GM19043 (cell line): ENCODE results near the gene GRIN2A.

ENCODE experiments used
- ATAC-seq: cut with Tn5 transposase; IDR thresholded peaks from one replicate; pipeline ENCODE4 v1.9.1; 2021; ENCODE audit warnings: low read depth; ENCODE audit not compliant: unreplicated experiment

Gene GRIN2A

DNA sequence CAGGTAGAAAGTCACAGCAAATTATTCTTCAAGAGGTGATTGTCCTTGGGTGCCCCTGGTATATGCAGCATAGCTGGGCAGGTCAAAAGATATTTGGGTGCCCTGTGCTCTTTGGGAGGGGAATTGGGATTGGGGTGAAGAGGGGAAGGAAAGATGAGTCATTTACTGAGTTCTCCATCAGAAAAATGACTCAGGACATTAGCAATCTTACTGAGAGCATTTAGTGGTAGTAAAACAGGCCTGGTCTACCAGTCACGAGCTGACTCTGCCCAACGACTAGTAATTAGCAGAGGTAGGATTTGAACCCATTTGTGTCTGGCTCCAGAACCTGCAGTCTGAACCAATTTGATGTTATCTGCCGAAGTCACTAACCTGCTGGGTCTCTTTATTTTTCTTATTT lies 6.0 kb upstream of the GRIN2A start:
- ATAC-seq: no peak

- ATAC-seq: peak; percentile 61
Observed at GRCh38 chr16:10181196-10182162, 749 bp downstream of the GRIN2A start.

DNA sequence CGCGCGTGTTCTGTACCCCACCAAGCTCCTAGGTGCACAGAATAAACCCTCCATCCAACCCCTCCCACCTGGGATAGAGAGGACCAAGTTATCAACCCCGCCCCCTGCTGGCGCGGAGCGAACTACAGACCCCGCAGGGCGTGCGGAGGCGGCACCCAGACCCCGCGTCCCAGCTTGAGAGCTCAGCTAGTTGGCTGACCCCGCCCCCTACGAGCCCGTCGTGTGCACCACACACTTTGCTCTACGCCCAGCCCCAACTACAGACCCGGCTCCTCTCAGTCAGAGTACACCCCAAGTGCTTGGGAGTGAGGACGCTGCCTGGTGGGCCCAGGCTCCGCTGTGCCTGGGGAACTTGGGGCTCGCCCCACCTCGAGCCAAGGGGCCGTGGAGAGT lies 1.5 kb downstream of the GRIN2A start:
- no peak for ATAC-seq

GRCh38 chr16:10180042-10180770 lies 2.0 kb downstream of the GRIN2A start:
- no peak for ATAC-seq

DNA sequence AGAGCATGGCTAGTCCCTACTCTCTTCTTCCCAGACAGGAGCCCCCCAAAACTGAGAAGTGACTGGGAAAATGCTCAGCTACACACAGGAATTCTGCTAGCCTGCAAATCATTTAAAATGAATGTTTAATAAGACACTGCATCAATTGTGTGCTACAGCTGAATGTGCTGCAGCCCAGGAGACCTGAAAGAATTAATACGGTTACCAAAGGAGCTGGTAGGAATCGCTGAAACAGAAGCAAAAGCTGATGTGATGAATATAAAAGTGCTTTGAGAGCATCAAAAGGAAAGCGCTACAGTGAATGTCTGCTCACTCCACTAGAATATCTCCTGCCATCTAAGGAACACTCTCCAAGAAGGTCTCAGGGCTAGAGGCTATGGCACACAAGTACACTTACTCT lies 3.7 kb downstream of the GRIN2A start:
- ATAC-seq: no peak

DNA sequence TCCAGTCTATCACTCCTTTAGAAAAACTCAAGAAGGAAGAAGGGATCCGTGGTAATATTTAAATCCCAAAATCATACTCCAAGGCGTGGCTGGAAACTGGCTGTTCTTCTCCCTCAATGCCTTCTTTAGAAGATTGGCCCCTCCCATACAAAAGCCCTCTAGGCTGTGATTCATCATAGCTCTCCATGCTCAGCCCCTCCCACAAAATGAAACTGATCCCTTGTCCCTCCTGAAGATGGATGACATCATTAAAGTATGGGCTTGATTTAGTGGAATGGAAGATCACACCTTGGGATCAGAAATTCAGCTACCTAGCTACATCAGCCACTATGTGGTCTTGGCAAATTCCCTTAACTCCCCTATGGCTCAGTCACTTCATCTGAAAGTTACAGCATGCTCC lies 4.1 kb downstream of the GRIN2A start:
- no peak for ATAC-seq

DNA sequence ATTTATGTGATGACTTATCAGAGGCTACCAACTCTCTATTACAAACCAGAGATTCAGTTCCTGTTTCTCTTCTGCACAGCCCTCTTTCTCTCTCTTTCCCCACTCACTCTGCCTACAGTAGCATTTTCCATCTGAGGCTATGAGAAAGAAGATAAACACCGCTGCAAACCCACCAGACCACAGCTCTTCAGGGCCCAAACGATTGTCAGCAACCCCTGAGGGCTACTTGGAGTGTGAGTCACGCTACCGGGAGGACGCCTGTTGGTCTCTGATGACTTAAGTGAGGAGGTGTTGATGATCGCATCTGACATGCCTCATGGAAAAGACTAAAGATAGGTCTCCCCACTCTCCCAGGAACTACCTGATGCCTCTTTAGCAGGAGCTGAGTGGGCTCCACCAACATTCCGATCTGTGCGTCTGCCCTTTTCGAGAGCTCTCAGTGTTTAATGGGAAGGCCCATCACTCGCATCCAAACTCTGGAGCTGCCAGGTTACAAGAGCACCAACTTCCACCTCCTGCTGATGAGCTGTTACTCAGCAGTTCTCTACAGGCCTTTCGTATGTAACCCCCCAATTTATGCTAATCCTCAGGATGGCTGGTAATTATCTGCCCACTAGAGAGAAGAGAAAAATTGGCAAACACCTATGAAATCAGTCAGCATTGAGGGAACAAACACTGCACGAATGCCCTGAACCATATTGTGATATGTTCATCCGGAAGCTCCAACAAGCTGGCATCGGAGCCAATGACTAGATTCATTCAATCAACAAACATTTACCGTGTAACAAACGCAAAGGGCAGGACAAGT lies 9.2 kb downstream of the GRIN2A start:
- no peak for ATAC-seq

DNA sequence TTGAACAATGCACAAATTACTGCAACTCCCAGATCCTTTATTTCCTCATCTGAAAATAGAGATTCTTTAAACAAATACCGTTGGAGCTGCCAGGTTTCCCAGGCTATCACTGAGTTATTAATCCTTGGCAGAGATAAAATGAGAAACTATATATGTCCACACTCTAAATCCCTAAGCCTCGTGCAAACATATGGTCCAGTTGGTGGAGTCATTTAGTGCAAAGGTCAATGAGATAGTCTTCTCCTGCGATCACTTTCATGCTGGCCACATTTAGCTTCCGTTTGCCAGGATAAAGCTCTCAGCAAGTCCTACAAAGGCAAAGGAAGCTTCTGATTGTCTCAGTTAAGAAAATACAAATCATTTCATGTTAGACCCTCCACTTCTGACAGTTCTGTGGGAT lies 11.0 kb downstream of the GRIN2A start:
- ATAC-seq: no peak

- no peak for ATAC-seq
Observed at GRCh38 chr16:10169904-10170410, 12.3 kb downstream of the GRIN2A start.

DNA sequence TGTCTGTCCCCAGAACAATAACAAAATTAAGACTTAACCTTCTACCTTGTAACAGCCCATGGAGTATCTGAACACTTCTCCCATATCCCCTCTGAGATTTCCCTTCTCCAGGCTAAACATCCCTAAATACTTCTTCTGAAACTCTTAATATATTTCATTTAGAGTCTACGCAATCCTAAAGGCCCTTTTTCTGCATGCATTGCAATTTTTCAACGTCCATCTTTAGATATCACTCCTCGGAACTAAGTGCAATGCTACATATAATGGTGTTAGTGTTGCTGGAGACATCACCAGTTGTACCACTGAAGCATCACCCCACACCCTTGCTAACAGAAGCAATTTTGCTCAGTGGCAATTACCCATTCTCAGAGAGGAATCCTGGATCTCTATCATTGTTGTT lies 13.2 kb downstream of the GRIN2A start:
- ATAC-seq: no peak

DNA sequence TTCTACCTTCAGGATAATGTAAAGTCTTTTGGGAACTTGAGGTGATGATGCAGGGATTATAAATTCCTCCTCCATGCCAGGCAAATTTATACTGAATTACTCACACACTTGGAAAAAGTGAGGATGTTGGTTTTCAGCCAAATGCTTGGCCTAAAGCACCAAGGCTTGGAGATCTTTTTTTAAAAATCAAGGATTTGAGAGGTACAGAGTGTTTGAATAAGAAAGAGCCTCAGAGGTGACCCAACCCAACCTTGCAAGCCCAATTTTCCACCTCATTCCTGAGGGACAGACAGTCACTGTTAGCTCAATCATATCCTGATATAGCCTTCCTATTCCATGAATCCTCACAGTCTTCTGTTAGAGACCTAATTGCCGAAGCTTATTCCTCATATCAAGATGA lies 14.0 kb downstream of the GRIN2A start:
- no peak for ATAC-seq

DNA sequence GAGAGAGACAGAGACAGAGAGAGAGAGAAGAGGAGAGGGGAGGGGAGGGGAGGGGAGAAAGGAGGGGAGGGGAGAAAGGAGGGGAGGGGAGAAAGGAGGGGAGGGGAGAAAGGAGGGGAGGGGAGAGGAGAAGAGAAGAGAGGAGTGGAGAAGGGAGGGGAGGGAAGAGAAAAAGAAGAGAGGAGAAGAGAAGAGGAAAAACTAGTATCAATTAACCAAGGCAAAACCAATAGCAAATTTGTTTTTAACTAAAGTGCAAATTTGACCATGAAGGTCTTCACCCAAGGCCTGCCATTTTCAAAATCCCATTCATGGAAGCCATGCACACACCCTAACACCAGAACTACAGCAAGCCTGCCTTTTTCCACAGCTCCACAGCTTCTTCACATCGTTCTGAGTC lies 16.6 kb downstream of the GRIN2A start:
- ATAC-seq: no peak

DNA sequence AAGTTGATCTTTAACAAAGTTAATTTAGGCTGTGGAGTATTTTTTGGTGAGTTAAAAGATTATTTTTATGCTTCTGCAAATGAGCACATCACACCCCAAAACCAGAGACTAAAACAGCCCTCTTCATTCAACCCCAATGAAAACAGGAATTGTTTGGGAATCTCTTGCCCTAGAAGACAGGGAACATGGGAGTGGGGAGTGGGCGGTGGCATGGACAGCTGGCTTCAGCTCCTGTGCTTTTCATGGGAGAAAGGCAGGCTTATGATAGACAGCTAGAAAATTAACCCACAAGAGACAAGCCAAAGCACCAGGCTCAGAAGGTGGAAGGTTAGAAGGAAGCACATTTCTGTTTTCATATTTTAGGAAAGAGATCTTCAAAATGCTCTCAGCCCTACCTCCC lies 19.2 kb downstream of the GRIN2A start:
- no peak for ATAC-seq

DNA sequence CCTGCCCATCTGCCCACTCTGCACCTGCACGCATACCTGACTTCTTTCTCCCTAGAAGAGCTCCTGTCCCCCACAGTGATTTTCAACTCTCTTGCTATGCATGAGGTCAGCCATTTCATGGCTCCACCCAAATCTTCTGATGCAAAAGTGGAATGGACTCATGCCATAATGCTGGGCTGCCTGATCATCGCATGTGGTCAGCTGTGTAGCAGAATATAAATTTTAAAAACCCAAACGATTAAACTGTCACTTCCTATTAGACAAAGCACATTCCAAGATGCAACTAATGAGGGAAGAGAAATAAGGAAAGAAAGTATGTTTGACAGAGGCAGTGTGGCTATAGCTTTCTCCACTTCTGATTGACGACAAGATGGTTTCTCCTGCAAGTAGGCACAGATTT lies 26.1 kb downstream of the GRIN2A start:
- ATAC-seq: no peak

DNA sequence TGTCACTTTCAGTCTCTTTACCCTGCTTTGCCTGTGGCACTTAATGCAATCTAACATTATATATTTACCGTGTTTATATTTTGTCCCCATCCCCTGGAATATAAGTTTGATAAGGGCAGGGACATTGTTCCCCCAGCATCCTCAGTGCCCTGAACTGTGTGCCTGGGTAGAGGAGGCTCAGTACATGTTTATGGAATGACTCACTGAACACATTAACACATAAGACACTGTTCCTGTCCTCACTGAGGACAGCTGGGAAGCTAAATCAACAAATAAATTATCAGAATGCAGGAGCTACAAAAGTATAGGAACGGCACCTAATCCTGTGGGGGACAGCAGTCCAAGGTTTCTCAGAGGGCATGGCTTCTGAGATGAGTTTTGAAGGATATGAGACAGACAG lies 27.8 kb downstream of the GRIN2A start:
- ATAC-seq: no peak

DNA sequence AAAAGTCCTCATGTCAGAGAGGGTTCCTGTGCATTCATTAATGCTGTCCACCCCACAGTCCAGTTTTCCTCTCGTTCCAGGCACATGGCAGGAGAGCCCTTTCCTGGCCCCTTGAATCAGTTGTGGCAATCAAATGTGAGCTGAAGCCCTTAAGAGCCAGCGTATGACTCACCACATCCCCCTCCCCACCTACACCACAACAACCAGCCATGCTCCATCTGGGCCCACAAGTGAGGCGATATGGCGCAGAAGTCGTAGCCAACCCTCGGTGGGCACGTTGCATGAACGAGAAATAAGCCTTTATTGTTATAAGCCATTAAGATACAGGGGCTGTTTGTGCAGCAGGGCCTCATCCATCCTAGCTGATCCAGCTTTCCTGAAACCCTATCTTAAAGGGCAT lies 28.2 kb downstream of the GRIN2A start:
- ATAC-seq: no peak

DNA sequence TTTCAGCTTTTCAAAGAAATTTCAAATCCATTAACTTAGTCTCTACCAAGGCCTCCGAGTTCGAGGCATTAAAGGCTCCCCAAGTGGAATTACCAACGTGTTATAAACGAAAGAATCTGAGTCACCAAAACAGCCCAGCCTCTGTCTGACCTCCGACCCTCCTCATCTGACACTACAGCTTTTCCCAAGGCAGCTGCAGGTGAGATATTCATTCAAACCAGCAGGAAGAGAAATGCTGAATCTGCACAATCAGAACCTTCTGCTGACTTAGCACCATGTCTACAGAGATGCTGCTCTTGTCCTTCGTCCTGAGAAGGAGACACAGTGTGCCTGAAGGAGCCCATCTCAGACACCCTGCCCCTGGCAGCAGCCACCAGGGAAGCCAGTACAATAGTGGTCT lies 30.5 kb downstream of the GRIN2A start:
- ATAC-seq: no peak

- ATAC-seq: no peak
Observed at GRCh38 chr16:10150906-10151305, 31.3 kb downstream of the GRIN2A start.

- no peak for ATAC-seq
Observed at GRCh38 chr16:10145542-10146035, 36.6 kb downstream of the GRIN2A start.

- ATAC-seq: no peak
Observed at GRCh38 chr16:10141671-10142070, 40.6 kb downstream of the GRIN2A start.

- ATAC-seq: no peak
Observed at GRCh38 chr16:10138881-10139280, 43.3 kb downstream of the GRIN2A start.
